Effector memory CD4-positive, alpha-beta T cell (primary cell): ENCODE data around the gene YIPF3.
A peak's percentile ranks its signal among the peaks of the same experiment; 100 is the strongest.

Source experiments
- DNase-seq, 3 donors: peaks; one replicate each; pipeline ENCODE4 v3.0.0-alpha.2; 2020
- H3K27ac ChIP-seq: 2 replicates; pipeline ENCODE4 v1.7.0; 2013; ENCODE audit warnings: mild to moderate bottlenecking, low read length, moderate library complexity; ENCODE audit not compliant: insufficient read depth, poor library complexity, severe bottlenecking
- H3K27me3 ChIP-seq: replicated peaks from 2 replicates; pipeline ENCODE4 v1.7.0; 2013; ENCODE audit warnings: mild to moderate bottlenecking, low read length; ENCODE audit not compliant: insufficient read depth, control insufficient read depth, poor library complexity, severe bottlenecking
- H3K36me3 ChIP-seq: 2 replicates; pipeline ENCODE4 v1.7.0; 2013; ENCODE audit warnings: mild to moderate bottlenecking, low read length, moderate library complexity; ENCODE audit not compliant: control insufficient read depth, insufficient read depth
- H3K4me1 ChIP-seq: 2 replicates; pipeline ENCODE4 v1.7.0; 2013; ENCODE audit warnings: low read length, mild to moderate bottlenecking; ENCODE audit not compliant: control insufficient read depth, insufficient read depth, poor library complexity, severe bottlenecking
- H3K4me3 ChIP-seq: 2 replicates; pipeline ENCODE4 v1.7.0; 2013; ENCODE audit warnings: low read length, low read depth, mild to moderate bottlenecking; ENCODE audit not compliant: insufficient read depth, poor library complexity, severe bottlenecking
- H3K9me3 ChIP-seq: 2 replicates; pipeline ENCODE4 v1.7.0; 2013; ENCODE audit warnings: mild to moderate bottlenecking, low read length, moderate library complexity; ENCODE audit not compliant: control insufficient read depth

The YIPF3 gene

DNA sequence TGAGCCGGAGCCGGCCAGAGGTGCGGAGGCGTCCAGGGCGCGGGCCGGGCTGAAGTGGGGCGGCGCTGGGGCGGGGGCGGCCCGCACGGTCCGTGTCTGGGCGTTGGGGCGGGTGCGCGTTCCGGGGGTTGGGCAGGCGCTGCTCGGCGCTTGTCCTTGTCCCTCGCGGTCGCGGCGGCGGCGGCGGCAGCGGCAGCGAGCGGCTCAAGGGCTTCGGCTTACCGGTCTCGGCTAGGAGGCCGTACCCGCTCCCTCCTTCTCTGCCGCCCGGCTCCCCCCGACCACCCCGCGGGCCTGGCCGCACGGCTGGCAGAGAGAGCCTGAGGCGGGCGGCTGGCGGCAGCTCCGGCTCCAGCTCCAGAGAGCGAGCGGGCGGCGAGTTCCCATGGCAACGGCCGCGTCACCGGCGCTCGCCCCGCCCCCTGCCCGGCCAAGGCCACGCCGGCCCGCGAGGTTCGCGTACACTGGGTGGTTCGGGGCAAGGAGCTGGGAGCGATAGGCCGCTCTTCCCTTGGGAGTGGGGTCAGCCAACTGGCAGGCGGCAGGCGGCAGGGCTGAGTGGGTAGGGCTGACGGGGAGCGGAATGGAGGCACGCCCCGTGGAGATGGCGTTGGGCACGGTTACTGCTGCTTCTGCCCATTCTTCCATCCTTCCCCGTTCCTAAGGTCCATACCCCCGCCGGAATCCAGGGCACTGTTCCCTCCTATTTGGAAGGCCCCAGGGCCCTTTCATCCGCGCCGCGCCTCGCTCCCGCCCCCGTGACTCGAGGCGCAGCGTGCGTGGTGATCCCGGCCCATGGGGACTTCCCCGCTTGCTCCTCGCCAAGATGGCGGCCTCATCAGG lies 6.5 kb downstream of the YIPF3 start, which contains the start of gene LRRC73:
Gene LRRC73 (minus strand): TSS at position 363 of the 843 bp plus-strand sequence. CDS start 561 bp downstream, outside the sequence.
- H3K36me3 ChIP-seq: peaks cover 31% of the 10 kb centered on the region
- no peaks in the 10 kb centered on the region for H3K9me3 ChIP-seq
- peak within 1 kb of the TSS; percentile 52 for H3K27ac ChIP-seq
- H3K4me3 ChIP-seq: peak within 1 kb of the TSS; percentile 58
- H3K4me1 ChIP-seq: peaks cover 13% of the 10 kb centered on the region
- peak; percentile 65 to 78 (median 72) for DNase-seq
- H3K27me3 ChIP-seq: peaks cover 9% of the 10 kb centered on the region

- no peak overlapping the region for H3K27ac ChIP-seq
- H3K4me1 ChIP-seq: peaks cover 12% of the 10 kb centered on the region
- peaks cover 9% of the 10 kb centered on the region for H3K27me3 ChIP-seq
- H3K4me3 ChIP-seq: peak overlapping the region; percentile 58
- peaks cover 37% of the 10 kb centered on the region for H3K36me3 ChIP-seq
- H3K9me3 ChIP-seq: no peaks in the 10 kb centered on the region
- DNase-seq: no peak
Measured at GRCh38 chr6:43509142-43509983, 7.4 kb downstream of the YIPF3 start.

GRCh38 chr6:43508481-43509141 lies 8.1 kb downstream of the YIPF3 start:
- Histone ChIP-seq H3K4me1 (peaks cover 12% of the 10 kb centered on the region), H3K27ac (no peak overlapping the region), H3K27me3 (peaks cover 9% of the 10 kb centered on the region), H3K4me3 (no peak overlapping the region), H3K36me3 (peaks cover 38% of the 10 kb centered on the region), H3K9me3 (no peaks in the 10 kb centered on the region)
- DNase-seq: no peak

DNA sequence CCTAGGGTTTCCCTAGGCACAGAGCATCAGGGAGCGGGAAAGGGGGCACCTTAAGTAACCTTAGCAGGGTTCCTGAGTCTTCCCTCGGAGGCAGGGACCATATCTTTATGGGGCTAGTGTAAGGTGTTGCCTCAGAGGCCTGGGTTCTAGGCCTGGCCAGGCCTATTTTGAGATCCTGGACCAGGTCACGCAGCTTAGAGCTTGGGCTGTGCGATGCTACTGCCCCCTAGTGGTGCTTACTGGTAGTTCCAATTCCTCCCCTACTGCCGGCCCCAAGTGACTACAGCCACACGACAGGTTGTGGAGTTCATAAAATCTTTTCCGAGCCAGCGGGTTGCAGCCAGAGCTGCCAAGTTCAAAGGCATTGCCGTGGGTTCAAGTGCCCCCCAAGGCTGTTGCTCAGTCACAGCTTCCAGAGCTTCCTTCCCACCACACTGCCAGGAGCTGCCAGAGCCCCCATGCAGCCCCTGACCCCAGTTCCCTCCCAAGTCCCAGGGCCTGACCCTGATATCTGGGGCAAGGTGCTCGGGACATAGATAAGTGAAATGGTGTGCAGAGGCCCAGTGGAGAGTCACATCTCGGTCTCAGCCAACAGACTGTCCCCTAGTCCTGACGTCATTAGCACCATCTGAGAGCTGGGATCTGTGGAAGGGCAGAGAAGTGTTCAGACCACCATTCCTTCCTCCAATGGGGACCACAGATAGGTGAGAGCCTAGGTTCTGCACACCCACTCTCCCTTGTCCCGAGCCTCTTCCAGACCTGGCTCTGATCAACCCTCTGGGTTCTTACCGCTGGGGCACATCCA lies 9.9 kb downstream of the YIPF3 start:
- DNase-seq: peak; percentile 58 to 66 (median 62)
- H3K27me3 ChIP-seq: peaks cover 9% of the 10 kb centered on the region
- H3K4me1 ChIP-seq: peaks cover 12% of the 10 kb centered on the region
- H3K27ac ChIP-seq: no peak overlapping the region
- H3K36me3 ChIP-seq: peaks cover 36% of the 10 kb centered on the region
- H3K9me3 ChIP-seq: no peaks in the 10 kb centered on the region
- no peak overlapping the region for H3K4me3 ChIP-seq

- DNase-seq: peak in 1 of 3 donors; percentile 26
- Histone ChIP-seq H3K9me3 (no peaks in the 10 kb centered on the region), H3K27ac (peak overlapping the region; percentile 26), H3K36me3 (peaks cover 34% of the 10 kb centered on the region), H3K4me1 (peaks cover 12% of the 10 kb centered on the region), H3K4me3 (no peak overlapping the region), H3K27me3 (peaks cover 9% of the 10 kb centered on the region)
Measured at GRCh38 chr6:43506171-43506570, 10.6 kb downstream of the YIPF3 start.

DNA sequence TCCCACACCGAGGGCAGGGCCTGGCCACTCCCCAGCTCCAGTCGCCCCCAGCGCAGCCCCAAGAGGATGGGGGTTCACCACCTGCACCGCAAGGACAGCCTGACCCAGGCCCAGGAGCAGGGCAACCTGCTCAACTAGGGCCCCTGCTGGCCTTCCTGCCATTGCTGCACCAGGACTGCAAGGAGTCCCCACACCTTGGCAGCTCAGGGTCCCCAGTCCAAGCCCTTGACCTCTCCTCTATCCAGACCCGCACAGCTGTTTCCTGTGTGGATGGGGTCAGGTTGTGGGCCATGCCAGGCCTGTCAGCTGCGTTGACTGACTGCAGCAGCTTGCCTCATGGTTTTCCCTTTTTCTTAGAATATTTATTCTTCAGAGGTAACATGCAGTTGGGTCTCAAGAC lies 11.0 kb downstream of the YIPF3 start:
- DNase-seq: no peak
- H3K9me3 ChIP-seq: no peaks in the 10 kb centered on the region

DNA sequence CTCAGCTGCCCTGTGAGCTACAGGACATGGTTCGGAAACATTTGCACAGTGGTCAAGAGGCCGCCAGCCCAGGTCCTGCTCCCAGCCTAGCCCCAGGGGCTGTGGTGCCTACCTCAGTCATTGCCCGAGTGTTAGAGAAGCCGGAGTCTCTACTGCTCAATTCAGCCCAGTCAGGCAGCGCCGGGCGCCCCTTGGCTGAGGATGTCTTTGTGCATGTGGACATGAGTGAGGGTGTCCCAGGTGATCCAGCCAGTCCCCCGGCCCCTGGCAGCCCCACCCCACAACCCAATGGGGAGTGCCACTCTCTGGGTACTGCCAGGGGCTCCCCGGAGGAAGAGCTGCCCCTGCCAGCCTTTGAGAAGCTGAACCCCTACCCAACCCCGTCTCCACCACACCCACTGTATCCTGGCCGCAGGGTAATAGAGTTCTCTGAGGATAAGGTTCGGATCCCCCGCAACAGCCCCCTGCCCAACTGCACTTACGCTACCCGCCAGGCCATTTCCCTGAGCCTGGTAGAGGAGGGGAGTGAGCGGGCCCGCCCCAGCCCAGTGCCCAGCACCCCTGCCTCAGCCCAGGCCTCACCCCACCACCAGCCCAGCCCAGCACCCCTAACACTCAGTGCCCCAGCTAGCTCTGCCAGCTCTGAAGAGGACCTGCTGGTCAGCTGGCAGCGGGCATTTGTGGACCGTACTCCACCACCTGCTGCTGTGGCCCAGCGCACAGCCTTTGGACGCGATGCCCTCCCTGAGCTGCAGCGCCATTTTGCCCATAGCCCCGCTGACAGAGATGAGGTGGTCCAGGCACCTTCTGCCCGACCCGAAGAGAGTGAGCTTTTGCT lies 11.8 kb downstream of the YIPF3 start:
- Histone ChIP-seq H3K4me3 (no peak overlapping the region), H3K4me1 (peaks cover 6% of the 10 kb centered on the region)

More for the DNA sequence above, 11.0 kb downstream of the YIPF3 start:
- Histone ChIP-seq H3K27ac (peak overlapping the region; percentile 26), H3K27me3 (peaks cover 9% of the 10 kb centered on the region), H3K4me3 (no peak overlapping the region), H3K36me3 (peaks cover 38% of the 10 kb centered on the region), H3K4me1 (peaks cover 11% of the 10 kb centered on the region)

DNA sequence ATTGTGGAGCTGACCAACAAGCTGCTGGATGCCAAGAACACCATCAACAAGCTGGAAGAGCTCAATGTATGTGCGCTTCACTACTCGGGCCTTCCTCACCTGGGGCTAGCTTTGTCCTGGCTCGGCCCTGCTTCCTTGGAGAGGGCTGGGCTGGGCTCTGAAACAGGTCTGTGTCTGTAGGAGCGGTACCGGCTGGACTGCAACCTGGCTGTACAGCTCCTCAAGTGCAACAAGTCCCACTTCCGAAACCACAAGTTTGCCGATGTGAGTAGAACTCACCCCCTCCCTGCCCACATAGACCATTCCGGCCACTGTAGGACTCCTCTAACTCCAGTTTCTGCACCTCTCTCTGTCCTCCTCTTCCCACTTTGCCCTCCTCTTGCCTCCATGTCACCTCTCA lies 13.3 kb downstream of the YIPF3 start:
- H3K4me3 ChIP-seq: no peak overlapping the region
- no peaks in the 10 kb centered on the region for H3K9me3 ChIP-seq
- no peak for DNase-seq
- peaks cover 2% of the 10 kb centered on the region for H3K27me3 ChIP-seq
- H3K27ac ChIP-seq: no peak overlapping the region
- H3K36me3 ChIP-seq: peaks cover 61% of the 10 kb centered on the region
- H3K4me1 ChIP-seq: no peaks in the 10 kb centered on the region

More for the DNA sequence above, 11.8 kb downstream of the YIPF3 start:
- Histone ChIP-seq H3K27me3 (peaks cover 9% of the 10 kb centered on the region), H3K9me3 (no peaks in the 10 kb centered on the region), H3K27ac (no peak overlapping the region), H3K36me3 (peaks cover 46% of the 10 kb centered on the region)
- DNase-seq: no peak
